Measurements from ENCODE around the gene PTPRA.
"Not testable (repeated sequence)": the region's sequence is repeated elsewhere in the genome, so short reads cannot be mapped to it uniquely, and the experiment has no call there.

The PTPRA gene, protein sequence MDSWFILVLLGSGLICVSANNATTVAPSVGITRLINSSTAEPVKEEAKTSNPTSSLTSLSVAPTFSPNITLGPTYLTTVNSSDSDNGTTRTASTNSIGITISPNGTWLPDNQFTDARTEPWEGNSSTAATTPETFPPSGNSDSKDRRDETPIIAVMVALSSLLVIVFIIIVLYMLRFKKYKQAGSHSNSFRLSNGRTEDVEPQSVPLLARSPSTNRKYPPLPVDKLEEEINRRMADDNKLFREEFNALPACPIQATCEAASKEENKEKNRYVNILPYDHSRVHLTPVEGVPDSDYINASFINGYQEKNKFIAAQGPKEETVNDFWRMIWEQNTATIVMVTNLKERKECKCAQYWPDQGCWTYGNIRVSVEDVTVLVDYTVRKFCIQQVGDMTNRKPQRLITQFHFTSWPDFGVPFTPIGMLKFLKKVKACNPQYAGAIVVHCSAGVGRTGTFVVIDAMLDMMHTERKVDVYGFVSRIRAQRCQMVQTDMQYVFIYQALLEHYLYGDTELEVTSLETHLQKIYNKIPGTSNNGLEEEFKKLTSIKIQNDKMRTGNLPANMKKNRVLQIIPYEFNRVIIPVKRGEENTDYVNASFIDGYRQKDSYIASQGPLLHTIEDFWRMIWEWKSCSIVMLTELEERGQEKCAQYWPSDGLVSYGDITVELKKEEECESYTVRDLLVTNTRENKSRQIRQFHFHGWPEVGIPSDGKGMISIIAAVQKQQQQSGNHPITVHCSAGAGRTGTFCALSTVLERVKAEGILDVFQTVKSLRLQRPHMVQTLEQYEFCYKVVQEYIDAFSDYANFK

DNA sequence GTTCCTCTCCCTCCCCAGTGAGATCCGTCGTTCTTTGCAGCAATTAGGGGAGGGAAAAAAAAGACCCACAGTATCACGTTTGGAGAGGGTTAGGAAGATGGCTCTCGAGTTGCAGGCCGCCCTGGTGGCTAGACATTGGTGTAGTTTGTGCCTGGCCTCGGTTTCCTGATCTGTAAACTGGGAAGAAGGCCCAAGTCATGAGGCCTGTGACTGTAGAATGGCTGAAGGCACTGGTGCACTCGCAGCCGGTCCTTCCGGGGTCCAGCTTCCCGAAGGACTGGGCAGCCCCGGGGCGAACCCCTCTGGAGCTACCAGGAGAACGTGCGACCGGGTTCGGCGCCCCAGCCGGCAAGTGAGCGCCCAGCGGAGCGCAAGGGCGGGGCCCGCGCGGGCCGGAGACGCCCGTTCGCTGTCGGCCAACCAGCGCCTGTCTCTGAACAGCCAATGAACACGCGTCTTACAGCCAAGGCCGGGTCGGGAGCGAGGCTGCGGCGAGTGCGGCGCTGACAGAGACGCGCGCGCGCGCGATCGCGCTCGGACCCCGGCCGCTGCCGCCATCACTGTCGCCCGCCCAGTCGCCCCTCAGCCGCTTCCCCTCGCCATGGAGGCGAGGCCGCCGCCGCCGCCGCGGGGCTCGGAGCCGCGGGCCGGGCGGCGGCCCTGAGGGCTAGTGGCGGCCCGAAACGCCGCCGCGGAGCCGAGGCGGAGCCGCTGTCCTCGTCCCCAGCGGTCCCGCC lies at the start of gene PTPRA:
Gene PTPRA, plus strand, starts transcription at position 472 of the 737 bp plus-strand sequence. CDS start 90,797 bp downstream, outside the sequence.
- H3K27ac ChIP-seq = peak within 1 kb of the TSS; percentile 63 to 96 (median 89)
- peak within 1 kb of the TSS; percentile 74 to 98 (median 85) for H3K4me3 ChIP-seq

DNA sequence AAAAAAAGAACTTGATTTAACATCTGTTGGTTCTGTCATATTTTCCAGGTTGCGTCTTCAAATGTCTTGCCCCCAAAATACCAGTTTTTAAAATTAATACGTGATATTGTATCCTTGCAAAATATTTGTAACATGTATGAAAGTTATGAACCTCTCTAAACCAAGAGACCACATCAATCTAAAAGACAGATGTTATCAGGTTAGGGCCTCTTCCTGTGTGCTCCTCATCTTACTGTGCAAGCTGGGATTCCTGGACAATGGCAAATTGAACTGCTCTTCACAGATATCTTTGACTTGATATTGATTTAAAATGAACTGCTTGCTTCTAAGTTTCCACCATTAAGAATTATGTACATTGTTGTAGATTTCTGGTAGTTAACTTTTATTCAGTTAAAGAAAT lies 47.5 kb upstream of the PTPRA start:
- no peak overlapping the region for H3K4me3 ChIP-seq

DNA sequence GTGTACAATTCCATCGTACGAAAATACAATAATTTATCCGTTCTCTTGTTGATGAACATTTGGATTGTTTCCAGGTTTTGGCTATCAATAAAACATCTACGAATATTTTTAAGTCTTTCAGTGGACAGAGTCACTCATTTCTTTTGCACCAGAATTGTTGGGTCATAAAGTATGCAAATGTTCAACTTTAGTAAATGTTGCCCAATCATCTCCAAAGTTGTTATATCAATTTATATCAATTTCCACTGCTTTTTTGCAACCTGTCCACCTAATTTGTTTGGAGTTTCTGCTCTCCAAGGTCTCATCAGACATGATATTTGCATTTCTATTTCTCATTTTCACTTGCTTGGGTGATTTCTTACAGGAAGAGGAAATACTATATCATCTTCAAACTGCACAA lies 46.6 kb upstream of the PTPRA start:
- H3K4me3 ChIP-seq = no peak overlapping the region
- no peak overlapping the region for H3K27ac ChIP-seq

More for the DNA sequence above, 47.5 kb upstream of the PTPRA start:
- no peak overlapping the region for H3K27ac ChIP-seq

DNA sequence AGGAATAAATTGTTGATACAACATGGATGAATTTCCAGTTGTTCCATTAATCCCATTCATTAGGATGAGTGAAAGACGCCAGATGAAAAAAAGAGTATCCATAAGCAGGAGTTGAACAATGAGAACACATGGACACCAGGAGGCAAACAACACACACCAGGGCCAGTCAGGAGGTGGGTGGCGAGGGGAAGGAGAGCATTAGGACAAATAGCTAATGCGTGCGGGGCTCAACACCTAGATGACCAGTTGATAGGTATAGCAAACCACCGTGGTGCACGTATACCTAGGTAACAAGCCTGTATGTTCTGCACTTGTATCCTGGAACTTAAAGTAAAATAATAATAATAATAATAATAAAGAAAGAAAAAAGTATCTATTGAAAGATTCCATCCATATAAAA lies 43.9 kb upstream of the PTPRA start:
- Histone ChIP-seq H3K27ac (no peak overlapping the region), H3K4me3 (no peak overlapping the region)

DNA sequence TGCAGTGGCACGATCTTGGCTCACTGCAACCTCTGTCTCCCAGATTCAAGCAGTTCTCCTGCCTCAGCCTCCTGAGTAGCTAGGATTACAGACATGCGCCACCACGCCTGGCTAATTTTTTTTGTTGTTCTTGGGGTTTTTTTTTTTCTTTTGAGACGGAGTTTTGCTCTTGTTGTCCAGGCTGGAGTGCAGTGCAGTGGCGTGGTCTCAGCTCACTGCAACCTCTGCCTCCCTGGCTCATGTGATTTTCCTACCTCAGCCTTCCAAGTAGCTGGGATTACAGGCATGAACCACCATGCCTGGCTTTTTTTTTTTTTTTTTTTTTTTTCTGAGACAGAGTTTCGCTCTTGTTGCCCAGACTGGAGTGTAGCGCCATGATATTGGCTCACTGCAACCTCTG lies 42.1 kb upstream of the PTPRA start:
- not testable (repeated sequence) for H3K27ac ChIP-seq, H3K4me3 ChIP-seq

DNA sequence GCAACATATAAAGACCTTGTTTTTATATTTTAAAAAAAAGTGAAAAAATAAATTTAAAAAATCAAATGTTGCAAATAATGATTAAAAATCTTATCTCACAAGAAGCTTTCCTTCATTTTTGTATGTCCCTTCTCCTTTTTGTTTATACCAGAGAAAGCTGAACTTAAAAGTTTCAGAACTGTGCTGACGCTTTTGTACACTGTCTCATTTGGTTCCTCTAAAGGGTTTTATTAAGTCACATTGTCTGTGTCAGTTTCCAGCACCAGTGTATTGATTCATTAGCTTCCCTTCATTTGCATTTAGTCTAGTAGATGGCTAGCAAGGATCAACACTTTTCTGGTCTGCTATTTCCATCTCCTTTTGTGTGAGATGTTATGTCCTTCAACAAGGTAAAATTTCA lies 39.5 kb upstream of the PTPRA start:
- Histone ChIP-seq H3K27ac (no peak overlapping the region), H3K4me3 (no peak overlapping the region)

DNA sequence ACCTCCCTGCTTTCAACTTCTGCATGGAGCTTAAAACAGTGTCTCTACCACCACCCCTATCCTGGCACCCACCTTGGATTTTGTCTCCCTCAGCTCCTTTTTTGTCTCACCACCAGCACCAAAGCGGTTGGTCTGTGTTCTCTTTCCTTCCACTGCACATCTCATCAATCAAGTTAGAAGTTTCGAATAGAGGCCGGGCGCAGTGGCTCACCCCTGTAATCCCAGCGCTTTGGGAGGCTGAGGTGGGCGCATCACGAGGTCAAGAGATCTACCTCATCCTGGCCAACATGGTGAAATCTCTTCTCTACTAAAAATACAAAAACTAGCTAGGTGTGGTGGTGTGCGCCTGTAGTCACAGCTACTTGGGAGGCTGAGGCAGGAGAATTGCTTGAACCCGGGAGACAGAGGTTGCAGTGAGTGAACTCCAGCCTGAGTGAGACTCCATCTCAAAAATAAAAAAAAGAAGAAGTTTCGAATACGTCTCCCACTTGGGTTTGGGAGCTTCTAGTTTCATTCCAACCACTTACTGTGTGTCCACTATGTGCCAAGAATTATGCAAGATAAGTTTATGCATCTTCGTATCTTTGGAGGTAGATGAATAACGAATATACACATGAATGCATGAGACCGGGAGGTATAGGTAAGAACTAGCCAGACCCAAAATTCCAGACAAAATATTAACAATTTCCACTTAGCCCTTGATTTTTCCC lies 38.7 kb upstream of the PTPRA start:
- Histone ChIP-seq H3K27ac (no peak overlapping the region), H3K4me3 (no peak overlapping the region)

DNA sequence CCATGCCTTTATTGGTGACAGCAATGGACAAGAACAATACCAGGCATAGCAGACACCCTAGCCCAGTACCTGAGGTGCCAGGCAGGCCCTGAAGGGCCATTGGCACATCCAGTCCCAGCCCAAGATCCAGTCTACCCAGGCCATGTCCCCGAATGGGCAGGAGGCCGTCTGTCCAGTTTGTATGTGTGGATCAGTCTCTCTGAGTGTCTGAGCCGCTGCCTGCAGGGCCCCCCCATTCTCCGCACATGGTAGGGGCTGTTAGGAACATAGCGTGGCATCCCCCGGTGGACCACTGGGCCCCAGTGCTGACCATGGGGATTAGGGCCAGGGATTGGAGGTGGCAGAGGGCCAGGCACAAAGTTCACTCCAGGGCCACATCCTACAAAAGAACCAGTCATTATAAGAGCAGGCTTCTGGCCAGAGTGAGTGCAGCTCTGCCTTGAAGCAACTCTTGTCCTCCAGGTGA lies 37.9 kb upstream of the PTPRA start:
- Histone ChIP-seq H3K4me3 (no peak overlapping the region), H3K27ac (no peak overlapping the region)

DNA sequence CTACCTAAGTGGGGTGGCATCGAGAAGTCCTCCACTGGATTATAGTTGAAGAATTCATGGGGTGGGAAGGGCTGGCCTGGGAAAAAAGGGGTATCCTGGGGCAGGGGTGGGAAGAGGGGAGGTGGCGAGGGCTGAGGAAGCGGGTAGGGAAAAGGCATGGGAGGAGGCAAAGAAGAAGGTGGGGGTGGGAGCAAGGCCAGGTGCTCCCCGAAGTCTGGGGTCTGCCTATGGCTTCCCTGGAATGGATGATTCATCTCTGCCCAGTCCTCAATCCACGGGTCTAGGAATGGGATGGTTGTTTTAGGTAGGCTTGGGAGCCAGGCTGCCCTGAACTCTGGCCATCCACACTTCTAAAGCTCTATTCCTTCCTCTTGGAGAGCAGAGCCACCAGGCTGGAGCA lies 37.2 kb upstream of the PTPRA start:
- H3K27ac ChIP-seq = no peak overlapping the region
- H3K4me3 ChIP-seq = no peak overlapping the region

DNA sequence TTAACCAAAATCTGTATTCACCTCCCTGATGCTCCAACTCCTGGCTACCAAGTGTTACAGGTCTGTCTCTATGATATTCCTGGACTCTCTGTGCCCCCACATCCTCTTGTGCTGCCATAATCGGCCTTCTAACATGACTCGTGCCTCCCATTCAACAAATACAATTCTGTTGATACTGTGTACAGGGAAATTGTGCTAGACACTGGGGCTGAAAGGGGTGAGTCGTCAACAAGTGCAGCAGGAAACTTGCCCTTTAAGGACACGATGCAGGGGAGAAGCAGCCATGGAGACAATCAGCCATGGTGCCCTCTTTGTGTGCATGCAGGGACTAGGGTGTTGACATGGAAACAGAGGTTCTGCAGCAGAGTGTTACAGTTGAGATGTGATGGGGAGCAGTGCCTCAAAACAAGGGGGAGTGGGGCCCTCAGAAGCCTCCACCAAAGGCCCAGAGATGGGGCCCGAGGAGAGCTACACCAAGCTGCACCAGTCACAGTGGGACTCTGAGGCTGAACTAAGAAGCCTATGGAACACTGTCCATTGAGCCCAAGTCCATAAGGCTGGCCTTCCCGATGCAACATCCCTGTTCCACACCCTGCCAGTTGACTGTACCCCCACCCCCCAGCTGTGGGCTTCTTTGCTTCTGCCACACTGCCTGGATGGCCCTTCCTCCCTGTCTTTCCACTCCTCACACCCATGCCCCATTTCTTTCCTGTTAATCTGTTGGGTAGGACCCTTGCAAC lies 35.9 kb upstream of the PTPRA start:
- Histone ChIP-seq H3K27ac (no peak overlapping the region), H3K4me3 (no peak overlapping the region)

DNA sequence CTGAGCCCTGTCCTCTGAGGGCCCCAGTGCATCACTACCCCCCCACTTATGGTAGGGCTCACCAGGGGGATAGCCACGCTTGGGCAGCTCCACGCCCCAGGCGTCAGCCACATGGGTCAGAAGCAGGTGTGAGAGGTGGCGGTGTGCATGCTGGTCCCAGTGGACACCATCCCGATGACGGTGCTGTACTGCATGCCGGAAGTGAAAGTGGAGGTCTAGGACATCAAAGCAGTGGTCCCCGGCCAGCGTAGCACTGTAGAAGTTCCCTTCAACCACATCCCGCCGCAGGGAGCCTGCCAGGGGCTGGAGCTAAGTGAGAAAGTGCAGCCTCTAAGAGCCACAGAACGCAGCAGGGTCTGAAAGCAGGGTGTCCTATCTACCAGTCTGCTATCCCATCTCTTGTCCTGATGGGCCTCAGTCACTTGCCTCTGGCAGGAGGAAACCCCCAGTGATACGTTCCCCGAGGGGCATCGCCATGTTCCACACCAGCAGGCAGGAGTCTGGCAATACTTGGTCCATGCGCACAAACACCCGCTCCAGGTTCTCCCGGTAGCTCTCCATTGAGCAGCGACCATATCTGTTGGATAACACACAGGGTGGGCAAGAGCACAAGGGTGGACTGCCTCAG lies 35.0 kb upstream of the PTPRA start:
- Histone ChIP-seq H3K4me3 (no peak overlapping the region), H3K27ac (no peak overlapping the region)

DNA sequence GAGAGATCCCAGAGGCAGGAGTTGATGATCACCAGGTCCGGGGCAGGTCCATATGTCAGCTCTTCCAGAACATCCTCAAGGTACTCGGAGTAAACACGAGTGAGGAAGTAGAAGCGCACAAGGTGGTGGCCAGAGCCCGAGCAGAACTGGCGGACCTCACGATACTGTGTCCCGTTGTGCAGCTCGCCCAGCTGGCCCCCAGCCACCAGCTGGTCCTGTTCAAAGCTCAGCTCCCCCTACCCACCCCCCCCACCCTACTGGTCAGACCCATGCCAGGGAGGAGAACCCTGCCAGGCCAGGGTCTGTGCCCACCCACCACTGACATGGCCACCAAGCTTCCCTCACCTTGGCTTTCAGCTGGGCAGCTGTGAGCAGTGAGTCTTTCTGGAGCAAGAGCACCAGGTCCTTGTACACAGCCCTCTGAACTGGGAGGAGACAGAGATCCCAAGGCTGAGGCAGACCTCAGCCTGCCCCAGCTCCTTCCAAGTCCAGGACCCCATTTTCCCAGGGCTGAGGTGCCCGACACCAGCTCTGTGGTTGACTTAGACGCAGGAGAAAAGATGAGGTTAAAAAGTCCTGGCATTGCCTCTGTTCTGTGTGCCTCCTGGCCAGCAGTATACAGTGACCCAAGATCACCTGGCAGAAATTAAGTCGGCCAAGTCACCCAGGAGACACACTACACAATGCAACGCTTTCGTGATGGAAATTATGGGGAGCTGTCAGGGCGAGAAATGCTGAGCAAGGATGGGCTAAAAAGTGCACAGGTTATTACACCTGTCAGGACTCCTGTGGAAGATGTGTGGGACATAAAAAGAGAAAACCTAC lies 34.2 kb upstream of the PTPRA start:
- no peak overlapping the region for H3K27ac ChIP-seq
- no peak overlapping the region for H3K4me3 ChIP-seq

DNA sequence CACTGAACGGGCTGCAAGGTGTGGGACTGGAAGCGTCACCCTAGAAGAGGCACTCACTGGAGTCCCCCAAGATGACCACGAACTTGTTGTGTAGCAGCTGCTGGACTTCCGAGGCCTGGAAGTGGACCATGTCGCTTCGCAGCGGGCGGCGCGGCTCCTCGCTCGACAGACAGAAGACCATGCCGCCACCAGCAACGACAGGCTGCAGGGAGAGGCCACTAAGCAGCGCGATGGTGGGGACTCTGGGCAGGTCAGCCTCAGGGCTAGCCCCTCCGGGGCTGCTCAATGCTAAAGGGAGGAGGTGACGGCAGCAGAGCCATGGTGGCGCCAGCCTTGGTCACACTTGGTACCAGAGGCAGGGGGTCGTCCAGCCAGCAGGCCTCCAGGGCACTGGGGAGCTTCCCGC lies 33.5 kb upstream of the PTPRA start:
- H3K27ac ChIP-seq = peak overlapping the region; percentile 60 to 98 (median 92)
- H3K4me3 ChIP-seq = peak overlapping the region; percentile 52 to 94 (median 88)

DNA sequence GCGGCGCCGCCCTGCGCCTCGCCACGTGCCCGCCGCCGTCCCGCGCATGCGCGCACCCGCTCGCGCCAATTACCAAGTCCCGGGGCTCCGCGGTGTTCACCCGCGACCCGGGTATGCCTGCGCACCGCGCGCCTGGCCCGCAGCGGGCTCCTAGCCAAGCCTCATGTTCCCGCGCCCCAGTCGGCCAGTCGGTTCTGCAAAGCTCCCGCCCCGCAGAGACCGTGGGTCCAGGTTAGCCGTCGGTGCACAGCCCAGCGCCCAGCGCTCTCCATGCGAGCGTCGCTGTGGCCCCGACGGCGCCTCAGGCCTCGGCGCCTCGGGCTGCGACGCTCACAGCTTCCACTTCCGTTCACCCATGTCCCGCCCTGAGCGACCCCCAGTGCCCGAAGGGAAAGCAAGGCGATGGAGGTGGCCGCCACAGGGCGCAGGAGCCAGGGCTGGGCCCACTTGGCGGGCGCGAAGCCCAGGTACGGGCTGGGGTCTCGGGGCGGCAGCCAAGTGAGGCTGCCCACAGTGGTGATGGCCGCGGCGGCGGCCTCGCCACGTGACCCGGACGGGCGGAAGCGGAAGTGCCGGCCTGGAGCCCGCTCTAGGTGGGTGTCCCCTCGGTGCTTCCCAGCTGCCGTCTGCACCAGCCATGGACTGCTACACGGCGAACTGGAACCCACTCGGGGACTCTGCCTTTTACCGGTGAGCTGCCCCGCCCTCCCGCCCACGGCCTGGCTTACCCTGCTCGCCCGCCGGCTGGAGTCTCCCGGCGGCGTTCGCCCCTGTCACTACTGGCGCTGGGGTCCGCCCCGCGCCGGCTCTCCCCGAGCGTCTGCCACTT lies 32.9 kb upstream of the PTPRA start, which contains the start of the genes PCED1A and VPS16:
Gene PCED1A, minus strand, starts transcription at position 518 of the 829 bp plus-strand sequence. CDS start 743 bp downstream, outside the sequence.
Gene VPS16, plus strand, starts transcription at position 608 of the 829 bp plus-strand sequence. Its CDS starts 30 bp downstream, at position 638.
- Histone ChIP-seq H3K27ac (peak within 1 kb of the TSS; percentile 60 to 98 (median 92)), H3K4me3 (peak within 1 kb of the TSS; percentile 52 to 94 (median 88))

DNA sequence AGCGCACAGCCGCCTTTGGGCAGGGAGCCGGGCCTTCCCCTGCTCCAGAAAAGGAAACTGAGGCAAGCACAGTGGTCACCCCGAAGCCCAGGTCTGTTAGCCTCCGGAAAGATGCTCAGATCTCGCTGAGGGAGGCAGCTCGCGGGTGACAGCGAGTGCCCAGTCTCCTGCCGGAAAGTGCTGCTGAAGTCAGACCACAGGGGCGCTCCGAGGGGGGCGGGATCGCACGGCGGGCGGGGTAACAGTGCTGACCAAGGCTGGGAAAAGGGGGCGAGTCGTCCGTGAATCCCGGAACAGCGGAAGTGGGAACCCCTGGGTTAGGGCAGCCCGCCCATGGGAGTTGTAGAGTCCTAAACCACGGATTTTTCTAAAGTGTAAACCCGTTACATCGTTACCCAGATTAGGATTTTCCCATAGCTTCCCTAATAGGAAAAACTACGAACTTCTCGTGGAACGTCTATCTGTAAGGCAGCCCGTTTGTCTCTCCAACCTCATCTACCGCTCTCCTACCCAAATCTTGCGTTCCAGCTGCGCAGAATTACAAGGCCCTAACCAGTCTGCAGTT lies 32.2 kb upstream of the PTPRA start:
- peak overlapping the region; percentile 39 to 98 (median 92) for H3K27ac ChIP-seq

DNA sequence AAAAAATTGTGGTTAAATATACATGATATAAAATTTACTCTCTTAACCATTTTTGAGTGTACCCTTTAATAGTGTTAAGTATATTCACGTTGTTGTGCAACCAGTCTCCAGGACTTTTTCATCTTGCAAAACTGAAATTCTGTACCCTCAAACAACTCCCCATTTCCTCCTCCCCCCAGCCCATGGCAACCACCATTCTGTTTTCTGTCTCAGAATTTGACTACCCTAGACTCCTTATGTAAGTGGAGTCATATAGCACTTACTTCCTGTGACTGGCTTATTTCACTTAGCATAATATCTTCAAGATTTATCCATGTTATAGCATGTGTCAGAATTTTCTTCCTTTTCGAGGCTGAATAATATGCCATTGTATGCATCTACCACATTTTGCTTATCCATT lies 27.7 kb upstream of the PTPRA start:
- Histone ChIP-seq H3K27ac (no peak overlapping the region), H3K4me3 (no peak overlapping the region)

More for the DNA sequence above, 32.2 kb upstream of the PTPRA start:
- peak overlapping the region; percentile 52 to 94 (median 88) for H3K4me3 ChIP-seq
